ENCODE measurements around the gene LLCFC1.

Gene LLCFC1

GRCh38 chr7:142948603-142949002 lies 9.3 kb downstream of the LLCFC1 start:
- no peak overlapping the region for H3K27ac Mint-ChIP-seq
- no peaks in the 10 kb centered on the region for H3K9me3 Mint-ChIP-seq
- H3K27me3 Mint-ChIP-seq (ENCODE audit: low read depth) = peaks cover 3% of the 10 kb centered on the region
- no peaks in the 10 kb centered on the region for H3K36me3 Mint-ChIP-seq (ENCODE audit: low read depth)
- H3K4me3 Mint-ChIP-seq = no peak overlapping the region
- H3K4me1 Mint-ChIP-seq = no peaks in the 10 kb centered on the region
- no peak for TF ChIP-seq CTCF (IDR thresholded peaks at IDR 0.05; ENCODE audit: unreplicated experiment in 3 of 3)

- no peaks in the 10 kb centered on the region for H3K4me1 Mint-ChIP-seq
These were observed 11.0 kb downstream of the LLCFC1 start for GRCh38 chr7:142950235-142950634.

GRCh38 chr7:142954680-142955268 lies 15.5 kb downstream of the LLCFC1 start:
- H3K36me3 Mint-ChIP-seq (ENCODE audit: low read depth) = no peaks in the 10 kb centered on the region
- no peaks in the 10 kb centered on the region for H3K4me1 Mint-ChIP-seq
- no peak overlapping the region for H3K4me3 Mint-ChIP-seq
- no peak for TF ChIP-seq CTCF (IDR thresholded peaks at IDR 0.05; ENCODE audit: unreplicated experiment in 3 of 3)
- H3K9me3 Mint-ChIP-seq = peaks cover 13% of the 10 kb centered on the region
- H3K27me3 Mint-ChIP-seq (ENCODE audit: low read depth) = no peaks in the 10 kb centered on the region
- H3K27ac Mint-ChIP-seq = no peak overlapping the region

More at GRCh38 chr7:142950235-142950634, 11.0 kb downstream of the LLCFC1 start:
- no peak for TF ChIP-seq CTCF (IDR thresholded peaks at IDR 0.05; ENCODE audit: unreplicated experiment in 3 of 3)
- no peaks in the 10 kb centered on the region for H3K27me3 Mint-ChIP-seq (ENCODE audit: low read depth)
- H3K4me3 Mint-ChIP-seq = no peak overlapping the region
- H3K36me3 Mint-ChIP-seq (ENCODE audit: low read depth) = no peaks in the 10 kb centered on the region
- H3K27ac Mint-ChIP-seq = no peak overlapping the region
- H3K9me3 Mint-ChIP-seq = peaks cover 2% of the 10 kb centered on the region

- Mint-ChIP-seq H3K36me3 (ENCODE audit: low read depth) (no peaks in the 10 kb centered on the region), H3K9me3 (peaks cover 13% of the 10 kb centered on the region), H3K27me3 (ENCODE audit: low read depth) (no peaks in the 10 kb centered on the region), H3K4me1 (no peaks in the 10 kb centered on the region), H3K4me3 (no peak overlapping the region), H3K27ac (no peak overlapping the region)
- TF ChIP-seq CTCF (IDR thresholded peaks at IDR 0.05; ENCODE audit: unreplicated experiment in 3 of 3) = no peak
These were observed 17.8 kb downstream of the LLCFC1 start for GRCh38 chr7:142956951-142957623.

- Mint-ChIP-seq H3K27me3 (ENCODE audit: low read depth) (no peaks in the 10 kb centered on the region), H3K36me3 (ENCODE audit: low read depth) (no peaks in the 10 kb centered on the region), H3K4me3 (no peak overlapping the region), H3K27ac (no peak overlapping the region), H3K9me3 (peaks cover 13% of the 10 kb centered on the region), H3K4me1 (no peaks in the 10 kb centered on the region)
- TF ChIP-seq CTCF (IDR thresholded peaks at IDR 0.05; ENCODE audit: unreplicated experiment in 3 of 3) = no peak
These were observed 18.4 kb downstream of the LLCFC1 start for GRCh38 chr7:142957723-142958122.

GRCh38 chr7:142959202-142959601 lies 19.9 kb downstream of the LLCFC1 start:
- Mint-ChIP-seq H3K4me3 (no peak overlapping the region), H3K4me1 (no peaks in the 10 kb centered on the region), H3K9me3 (peaks cover 11% of the 10 kb centered on the region), H3K36me3 (ENCODE audit: low read depth) (no peaks in the 10 kb centered on the region), H3K27ac (no peak overlapping the region), H3K27me3 (ENCODE audit: low read depth) (peaks cover 5% of the 10 kb centered on the region)
- no peak for TF ChIP-seq CTCF (IDR thresholded peaks at IDR 0.05; ENCODE audit: unreplicated experiment in 3 of 3)

Data from nephron (organoid).